Endodermal cell (in vitro differentiated cells): ENCODE data around the gene GAPDH. TPM values are rescaled to one million over a fixed set of nuclear protein-coding genes. Genes with fewer than 3 reads are reported as not detected.

Experiments
- DNase-seq: peaks from one replicate; pipeline ENCODE4 v3.0.0-alpha.2; 2017
- H3K27ac ChIP-seq: 2 replicates; pipeline ENCODE4 v1.5.1; 2013; ENCODE audit warnings: mild to moderate bottlenecking, low read depth, low read length, moderate library complexity
- H3K27me3 ChIP-seq: 2 replicates; pipeline ENCODE4 v1.6.1; 2013; ENCODE audit warnings: mild to moderate bottlenecking, low read length, moderate library complexity; ENCODE audit not compliant: insufficient read depth, control insufficient read depth, poor library complexity, severe bottlenecking
- H3K36me3 ChIP-seq: 2 replicates; pipeline ENCODE4 v1.7.0; 2013; ENCODE audit warnings: mild to moderate bottlenecking, low read length, moderate library complexity; ENCODE audit not compliant: control insufficient read depth, insufficient read depth
- H3K4me1 ChIP-seq: one replicate; pipeline ENCODE4 v1.7.0; 2013; ENCODE audit warnings: low read length; ENCODE audit not compliant: control insufficient read depth, insufficient read depth
- H3K4me3 ChIP-seq: 2 replicates; pipeline ENCODE4 v1.5.1; 2013; ENCODE audit warnings: mild to moderate bottlenecking, low read length, moderate library complexity
- H3K9ac ChIP-seq: 2 replicates; pipeline ENCODE4 v1.6.1; 2013; ENCODE audit warnings: mild to moderate bottlenecking, low read length, moderate library complexity; ENCODE audit not compliant: poor library complexity, severe bottlenecking; ENCODE audit errors: extremely low read depth
- H3K9me3 ChIP-seq: 2 replicates; pipeline ENCODE4 v1.6.1; 2013; ENCODE audit warnings: mild to moderate bottlenecking, low read length, moderate library complexity; ENCODE audit not compliant: control insufficient read depth
- H3K27ac Mint-ChIP-seq: 2 replicates; pipeline ENCODE4 v1.8.0; 2020; ENCODE audit warnings: mixed read lengths
- H3K27me3 Mint-ChIP-seq: 2 replicates; pipeline ENCODE4 v1.8.0; 2021; ENCODE audit warnings: mild to moderate bottlenecking, mixed read lengths; ENCODE audit not compliant: insufficient read depth
- H3K36me3 Mint-ChIP-seq: 2 replicates; pipeline ENCODE4 v1.8.0; 2020; ENCODE audit warnings: low read depth, mixed read lengths
- H3K4me1 Mint-ChIP-seq: 2 replicates; pipeline ENCODE4 v1.8.0; 2020; ENCODE audit warnings: mixed read lengths
- H3K4me3 Mint-ChIP-seq: 2 replicates; pipeline ENCODE4 v1.8.0; 2020; ENCODE audit warnings: mild to moderate bottlenecking, moderate library complexity, mixed read lengths
- H3K9me3 Mint-ChIP-seq: 2 replicates; pipeline ENCODE4 v1.8.0; 2020; ENCODE audit warnings: mild to moderate bottlenecking, mixed read lengths
- WGBS, 2 experiments: methylation state at CpG; one replicate each; pipeline versions ENCODE4 v1.1.5 to v1.1.7; 2013; ENCODE audit warnings: missing lambda C conversion rate in 2 of 2, mixed read lengths in 1 of 2; ENCODE audit not compliant: insufficient coverage in 1 of 2, insufficient read length in 1 of 2; 5-methylcytosine and 5-hydroxymethylcytosine counted together
- total RNA-seq, 2 donors: library from RNA; stranded (reverse); fragmentation: NEBNext Ultra II Directional in 1 of 2; extraction: Animal tissue kit (Norgen Biotek cat#: 25700) in 1 of 2; gene quantifications; 2 replicates in 1 of 2; 3 replicates in 1 of 2; pipeline ENCODE4 v1.2.1, GENCODE V29; 2021
- TF ChIP-seq, protein P1 (sequence below): fragments of 200-600 bp; sonication (generic); conservative IDR thresholded peaks from 2 replicates; pipeline ENCODE4 v1.5.0; 2021; ENCODE audit warnings: antibody characterized with exemption, mild to moderate bottlenecking

Gene GAPDH
- total RNA-seq, 2 donors from 2014 or later = 2,848 to 5,273 TPM

DNA sequence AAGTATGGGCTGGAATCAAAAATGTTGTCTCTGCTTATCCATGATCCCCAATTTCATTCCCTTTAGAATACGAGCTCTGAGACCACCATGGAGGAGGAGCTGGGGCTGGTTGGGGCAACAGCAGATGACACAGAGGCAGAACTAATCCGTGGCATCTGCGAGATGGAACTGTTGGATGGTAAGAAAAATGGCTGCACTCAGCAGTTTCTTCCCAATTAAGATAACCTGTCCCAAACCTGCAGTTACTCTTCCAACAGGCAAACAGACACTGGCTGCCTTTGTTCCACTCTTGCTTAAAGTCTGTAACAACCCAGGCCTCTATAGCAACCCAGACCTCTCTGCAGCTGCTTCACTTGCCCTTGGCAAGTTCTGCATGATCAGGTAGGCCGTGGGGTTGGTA, 6.6 kb upstream of the GAPDH start:
- peaks cover 10% of the 10 kb centered on the region for H3K4me1 Mint-ChIP-seq
- no peaks in the 10 kb centered on the region for H3K27me3 Mint-ChIP-seq
- DNase-seq = no peak
- H3K9me3 ChIP-seq = no peaks in the 10 kb centered on the region
- H3K27ac ChIP-seq = no peak overlapping the region
- TF ChIP-seq, protein P1, sequence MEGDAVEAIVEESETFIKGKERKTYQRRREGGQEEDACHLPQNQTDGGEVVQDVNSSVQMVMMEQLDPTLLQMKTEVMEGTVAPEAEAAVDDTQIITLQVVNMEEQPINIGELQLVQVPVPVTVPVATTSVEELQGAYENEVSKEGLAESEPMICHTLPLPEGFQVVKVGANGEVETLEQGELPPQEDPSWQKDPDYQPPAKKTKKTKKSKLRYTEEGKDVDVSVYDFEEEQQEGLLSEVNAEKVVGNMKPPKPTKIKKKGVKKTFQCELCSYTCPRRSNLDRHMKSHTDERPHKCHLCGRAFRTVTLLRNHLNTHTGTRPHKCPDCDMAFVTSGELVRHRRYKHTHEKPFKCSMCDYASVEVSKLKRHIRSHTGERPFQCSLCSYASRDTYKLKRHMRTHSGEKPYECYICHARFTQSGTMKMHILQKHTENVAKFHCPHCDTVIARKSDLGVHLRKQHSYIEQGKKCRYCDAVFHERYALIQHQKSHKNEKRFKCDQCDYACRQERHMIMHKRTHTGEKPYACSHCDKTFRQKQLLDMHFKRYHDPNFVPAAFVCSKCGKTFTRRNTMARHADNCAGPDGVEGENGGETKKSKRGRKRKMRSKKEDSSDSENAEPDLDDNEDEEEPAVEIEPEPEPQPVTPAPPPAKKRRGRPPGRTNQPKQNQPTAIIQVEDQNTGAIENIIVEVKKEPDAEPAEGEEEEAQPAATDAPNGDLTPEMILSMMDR = no peak
- H3K4me3 ChIP-seq = no peak overlapping the region
- H3K27ac Mint-ChIP-seq = no peak overlapping the region
- peaks cover 93% of the 10 kb centered on the region for H3K36me3 Mint-ChIP-seq
- H3K36me3 ChIP-seq = peaks cover 92% of the 10 kb centered on the region
- WGBS, 2 experiments = 93 to 100% methylated on average over 3 to 4 of the region's 4 CpGs
- H3K4me3 Mint-ChIP-seq = no peak overlapping the region
- peaks cover 2% of the 10 kb centered on the region for H3K4me1 ChIP-seq
- no peaks in the 10 kb centered on the region for H3K9me3 Mint-ChIP-seq
- no peaks in the 10 kb centered on the region for H3K27me3 ChIP-seq
- no peak overlapping the region for H3K9ac ChIP-seq

DNA sequence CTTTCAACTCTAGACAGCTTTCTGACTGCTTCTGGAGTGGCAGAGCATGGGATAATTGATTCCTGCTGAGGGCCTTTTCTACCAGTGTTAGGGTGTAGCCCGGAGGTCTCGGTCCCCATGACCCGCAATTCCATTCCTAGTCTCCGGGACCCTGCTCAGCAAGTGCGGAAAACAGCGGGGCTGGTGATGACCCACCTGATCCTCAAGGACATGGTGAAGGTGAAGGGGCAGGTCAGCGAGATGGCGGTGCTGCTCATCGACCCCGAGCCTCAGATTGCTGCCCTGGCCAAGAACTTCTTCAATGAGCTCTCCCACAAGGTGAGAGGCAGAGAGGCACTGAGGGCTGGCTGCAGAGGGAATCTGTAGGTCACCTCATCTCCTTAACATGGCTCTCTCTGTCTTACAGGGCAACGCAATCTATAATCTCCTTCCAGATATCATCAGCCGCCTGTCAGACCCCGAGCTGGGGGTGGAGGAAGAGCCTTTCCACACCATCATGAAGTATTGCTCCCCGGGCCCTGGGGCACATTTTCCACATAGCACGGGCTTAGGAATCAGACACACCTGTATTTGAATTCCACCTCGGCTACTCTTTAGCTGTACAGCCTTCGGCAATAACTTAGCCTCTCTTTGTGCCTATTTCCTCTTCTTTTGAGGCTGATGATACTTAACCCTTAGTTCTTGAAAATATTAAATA, 5.6 kb upstream of the GAPDH start:
- Histone ChIP-seq H3K4me3 (no peak overlapping the region), H3K9ac (no peak overlapping the region), H3K4me1 (peaks cover 3% of the 10 kb centered on the region), H3K27me3 (no peaks in the 10 kb centered on the region), H3K27ac (no peak overlapping the region), H3K9me3 (no peaks in the 10 kb centered on the region), H3K36me3 (peaks cover 82% of the 10 kb centered on the region)
- Mint-ChIP-seq H3K4me3 (no peak overlapping the region), H3K4me1 (peaks cover 15% of the 10 kb centered on the region), H3K27me3 (no peaks in the 10 kb centered on the region), H3K9me3 (no peaks in the 10 kb centered on the region), H3K36me3 (peaks cover 83% of the 10 kb centered on the region), H3K27ac (peak overlapping the region; percentile 35)
- WGBS, 2 experiments = 87 to 92% methylated on average over 13 to 17 of the region's 17 CpGs
- TF ChIP-seq, protein P1 = no peak
- DNase-seq = no peak

DNA sequence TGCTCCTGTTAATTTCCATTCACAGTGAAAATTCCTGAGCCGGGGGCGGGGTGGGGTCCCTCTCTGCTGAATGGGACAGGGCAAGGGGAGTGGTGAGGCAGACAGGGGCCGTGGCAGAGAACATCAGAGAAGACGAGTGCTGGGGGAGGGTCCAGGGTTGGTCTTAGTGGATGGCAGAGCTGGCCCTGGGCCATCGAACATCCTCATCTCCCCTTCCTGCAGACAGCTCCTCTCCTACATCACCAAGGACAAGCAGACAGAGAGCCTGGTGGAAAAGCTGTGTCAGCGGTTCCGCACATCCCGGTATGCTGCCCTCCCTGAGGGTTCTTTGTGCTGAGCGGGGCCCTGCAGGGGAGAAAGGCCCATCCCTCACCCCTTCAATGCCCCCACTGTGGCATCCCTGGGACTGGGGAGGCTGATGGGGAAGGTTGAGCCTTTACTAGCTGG, 5.0 kb upstream of the GAPDH start:
- no peak for DNase-seq
- peaks cover 78% of the 10 kb centered on the region for H3K36me3 Mint-ChIP-seq
- H3K9ac ChIP-seq = no peak overlapping the region
- peaks cover 76% of the 10 kb centered on the region for H3K36me3 ChIP-seq
- 89 to 100% methylated on average over 1 to 9 of the region's 9 CpGs for WGBS, 2 experiments
- no peak overlapping the region for H3K4me3 Mint-ChIP-seq
- no peaks in the 10 kb centered on the region for H3K9me3 Mint-ChIP-seq
- H3K9me3 ChIP-seq = no peaks in the 10 kb centered on the region
- TF ChIP-seq, protein P1 = no peak
- no peaks in the 10 kb centered on the region for H3K27me3 ChIP-seq
- H3K27ac ChIP-seq = no peak overlapping the region
- H3K27ac Mint-ChIP-seq = no peak overlapping the region
- H3K4me1 ChIP-seq = peaks cover 3% of the 10 kb centered on the region
- H3K4me1 Mint-ChIP-seq = peaks cover 15% of the 10 kb centered on the region
- H3K4me3 ChIP-seq = no peak overlapping the region
- H3K27me3 Mint-ChIP-seq = no peaks in the 10 kb centered on the region
